ENCODE data around the gene ZBTB11. TPM values are rescaled to one million over a fixed set of nuclear protein-coding genes. Genes with fewer than 3 reads are reported as not detected.
"Not testable (repeated sequence)": the region's sequence is repeated elsewhere in the genome, so short reads cannot be mapped to it uniquely, and the experiment has no call there.

ZBTB11 gene
- total RNA-seq, 4 donors from 2014 or later: 28.0 to 43.6 (median 35.9) TPM

GRCh38 chr3:101722394-101723173 lies 45.7 kb upstream of the ZBTB11 start:
- intact Hi-C loops (cut with DNase I): loop anchor here (10.0 kb wide), 1 partner anchor 52 kb away; the partner anchor contains the start of gene NXPE3
- Histone ChIP-seq H3K27ac (no peak overlapping the region), H3K27me3 (no peaks in the 10 kb centered on the region), H3K36me3 (no peaks in the 10 kb centered on the region), H3K4me1 (no peaks in the 10 kb centered on the region), H3K9me3 (no peaks in the 10 kb centered on the region), H3K4me3 (replicated peaks in 1 of 3) (no peak overlapping the region)
- TF ChIP-seq CTCF (IDR thresholded peaks at IDR 0.05) (no peak), POLR2A (IDR thresholded peaks at IDR 0.05) (no peak)
- 81 to 87% methylated on average over 7 of the region's 7 CpGs for WGBS, 2 donors
- DNase-seq: no peak

- H3K27me3 ChIP-seq: no peaks in the 10 kb centered on the region
- intact Hi-C loops (cut with DNase I): loop anchor here (10.0 kb wide), 1 partner anchor 54 kb away; the partner anchor contains the start of gene NXPE3
- H3K9me3 ChIP-seq: no peaks in the 10 kb centered on the region
- WGBS, 2 donors: 66 to 73% methylated on average over 10 of the region's 10 CpGs
- DNase-seq: no peak
- no peak overlapping the region for H3K27ac ChIP-seq
- TF ChIP-seq CTCF (IDR thresholded peaks at IDR 0.05) (no peak), POLR2A (IDR thresholded peaks at IDR 0.05) (no peak)
- no peak overlapping the region for H3K4me3 ChIP-seq (replicated peaks in 1 of 3)
- H3K36me3 ChIP-seq: no peaks in the 10 kb centered on the region
- H3K4me1 ChIP-seq: no peaks in the 10 kb centered on the region
Measured at GRCh38 chr3:101720851-101721840, 44.2 kb upstream of the ZBTB11 start.

GRCh38 chr3:101719604-101720185 lies 42.8 kb upstream of the ZBTB11 start:
- TF ChIP-seq POLR2A (IDR thresholded peaks at IDR 0.05): no peak
- TF ChIP-seq CTCF (IDR thresholded peaks at IDR 0.05): no peak
- no peak for DNase-seq
- Histone ChIP-seq H3K4me1 (no peaks in the 10 kb centered on the region), H3K9me3 (no peaks in the 10 kb centered on the region), H3K27ac (no peak overlapping the region), H3K4me3 (replicated peaks in 1 of 3) (no peak overlapping the region), H3K36me3 (no peaks in the 10 kb centered on the region), H3K27me3 (no peaks in the 10 kb centered on the region)
- intact Hi-C loops (cut with DNase I): loop anchor here (10.0 kb wide), 1 partner anchor 55 kb away; the partner anchor contains the start of gene NXPE3
- WGBS, 2 donors: 99 to 100% methylated on average over 3 of the region's 3 CpGs

GRCh38 chr3:101718455-101718854 lies 41.5 kb upstream of the ZBTB11 start:
- Histone ChIP-seq H3K4me3 (replicated peaks in 1 of 3) (no peak overlapping the region), H3K4me1 (no peaks in the 10 kb centered on the region), H3K9me3 (no peaks in the 10 kb centered on the region), H3K27me3 (no peaks in the 10 kb centered on the region), H3K36me3 (no peaks in the 10 kb centered on the region), H3K27ac (no peak overlapping the region)
- TF ChIP-seq POLR2A (IDR thresholded peaks at IDR 0.05): no peak
- whole genome bisulfite sequencing, 2 donors: 82 to 84% methylated on average over 1 of the region's 1 CpG
- intact Hi-C loops (cut with DNase I): no loop called here
- DNase-seq: no peak

- Histone ChIP-seq H3K27ac (no peak overlapping the region), H3K4me1 (peaks cover 3% of the 10 kb centered on the region in 2 donors), H3K4me3 (replicated peaks in 1 of 3) (no peak overlapping the region), H3K36me3 (no peaks in the 10 kb centered on the region), H3K9me3 (no peaks in the 10 kb centered on the region), H3K27me3 (no peaks in the 10 kb centered on the region)
- no peak for DNase-seq
- WGBS, 2 donors: 70 to 75% methylated on average over 4 of the region's 4 CpGs
- no peak for TF ChIP-seq CTCF (IDR thresholded peaks at IDR 0.05)
- no peak for TF ChIP-seq POLR2A (IDR thresholded peaks at IDR 0.05)
- intact Hi-C loops (cut with DNase I): no loop called here
Measured at GRCh38 chr3:101709126-101709525, 32.2 kb upstream of the ZBTB11 start.

- H3K9me3 ChIP-seq; intact Hi-C loops (cut with DNase I); DNase-seq; H3K4me3 ChIP-seq (replicated peaks in 1 of 3); H3K36me3 ChIP-seq; H3K27ac ChIP-seq; H3K27me3 ChIP-seq: not testable (repeated sequence)
- 51 to 77% methylated on average over 1 to 2 of the region's 2 CpGs for WGBS, 2 donors
- peaks cover 3 to 28% of the 10 kb centered on the region in 2 donors for H3K4me1 ChIP-seq
Measured at GRCh38 chr3:101704639-101705038, 27.7 kb upstream of the ZBTB11 start.
